H1 (cell line): ENCODE results near the gene TRAF1. TPM values are rescaled to one million over a fixed set of nuclear protein-coding genes. Genes with fewer than 3 reads are reported as not detected.
A peak's percentile ranks its signal among the peaks of the same experiment; 100 is the strongest.

Experiments
- CTCF ChIA-PET: fragments of 300-600 bp; sonication (Branson Sonifier 250); formaldehyde crosslinking; loops from one replicate; lab custom pipeline; 2021; ENCODE audit not compliant: partially characterized antibody; lab: Charles Lee
- POLR2A ChIA-PET: fragments of 300-600 bp; sonication (Branson Sonifier 250); formaldehyde crosslinking; loops from one replicate; lab custom pipeline; 2021; ENCODE audit warnings: inconsistent platforms; ENCODE audit not compliant: partially characterized antibody; lab: Charles Lee
- DNase-seq, 2 experiments: peaks; one replicate each; pipeline versions ENCODE4 v3.0.0 to v3.0.0-alpha.2; 2010 to 2022; ENCODE audit warnings: low spot score in 2 of 2, low read depth in 1 of 2, mixed read lengths in 1 of 2
- FAIRE-seq: peaks from 2 replicates; lab custom pipeline; 2011; peaks lifted over from hg19 to GRCh38; lab: Jason Lieb, UNC
- H2AFZ ChIP-seq: 2 replicates; pipeline ENCODE4 v1.8.1; 2012; ENCODE audit warnings: low read length, inconsistent platforms
- H2AK5ac ChIP-seq: 2 replicates; pipeline ENCODE4 v1.6.1; 2013; ENCODE audit warnings: low read depth, low read length
- H2BK120ac ChIP-seq: replicated peaks from 2 replicates; pipeline ENCODE3; 2013; ENCODE audit warnings: low read depth, low read length, inconsistent platforms
- H2BK12ac ChIP-seq: 2 replicates; pipeline ENCODE4 v1.6.1; 2013; ENCODE audit warnings: low read depth, low read length
- H2BK15ac ChIP-seq: 2 replicates; pipeline ENCODE4 v1.6.1; 2013; ENCODE audit warnings: low read length
- H2BK20ac ChIP-seq: 2 replicates; pipeline ENCODE4 v1.6.1; 2013; ENCODE audit warnings: low read length
- H2BK5ac ChIP-seq: 2 replicates; pipeline ENCODE4 v1.6.1; 2013; ENCODE audit warnings: low read depth, low read length
- H3K14ac ChIP-seq: 2 replicates; pipeline ENCODE4 v1.6.1; 2013; ENCODE audit warnings: inconsistent platforms; ENCODE audit not compliant: insufficient read length
- H3K18ac ChIP-seq: 2 replicates; pipeline ENCODE4 v1.6.1; 2013; ENCODE audit warnings: low read length; ENCODE audit errors: extremely low read depth
- H3K23ac ChIP-seq: 2 replicates; pipeline ENCODE4 v1.6.1; 2013; ENCODE audit warnings: inconsistent platforms; ENCODE audit not compliant: insufficient read length
- H3K23me2 ChIP-seq: 2 replicates; pipeline ENCODE4 v1.6.1; 2013; ENCODE audit warnings: low read depth, low read length
- H3K27ac ChIP-seq: 2 replicates; pipeline ENCODE4 v1.6.1; 2011; ENCODE audit warnings: low read depth, low read length, inconsistent platforms
- H3K27me3 ChIP-seq, 4 experiments: replicated peaks in 1 of 4; 1 replicate in 1 of 4; 2 replicates in 3 of 4; pipeline versions ENCODE4 v1.6.1 to v1.8.1; 2011 to 2013; ENCODE audit warnings: low read length in 3 of 4, mild to moderate bottlenecking in 3 of 4, inconsistent platforms in 2 of 4, mixed read lengths in 2 of 4, moderate library complexity in 1 of 4; ENCODE audit not compliant: control insufficient read depth in 3 of 4, insufficient read depth in 3 of 4; ENCODE audit errors: extremely low read depth in 1 of 4
- H3K36me3 ChIP-seq, 4 experiments: 2 replicates each; pipeline versions ENCODE4 v1.6.1 to v1.8.1; 2011 to 2013; ENCODE audit warnings: mild to moderate bottlenecking in 4 of 4, low read length in 3 of 4, moderate library complexity in 2 of 4, control low read depth in 1 of 4, inconsistent platforms in 1 of 4; ENCODE audit not compliant: insufficient read depth in 4 of 4, control insufficient read depth in 2 of 4
- H3K4ac ChIP-seq: replicated peaks from 2 replicates; pipeline ENCODE3; 2013; ENCODE audit warnings: low read length, low read depth, mixed read lengths, inconsistent platforms; ENCODE audit not compliant: insufficient read length
- H3K4me1 ChIP-seq, 4 experiments: replicated peaks in 1 of 4; 1 replicate in 1 of 4; 2 replicates in 3 of 4; pipeline versions ENCODE4 v1.6.1 to v1.8.1; 2011 to 2013; ENCODE audit warnings: low read length in 3 of 4, inconsistent platforms in 2 of 4, mixed read lengths in 1 of 4; ENCODE audit not compliant: insufficient read depth in 4 of 4, control insufficient read depth in 3 of 4
- H3K4me2 ChIP-seq, 2 experiments: 2 replicates each; pipeline versions ENCODE4 v1.6.1 to v1.8.1; 2011 to 2013; ENCODE audit warnings: low read depth in 2 of 2, low read length in 2 of 2, control low read depth in 1 of 2, inconsistent platforms in 1 of 2, mild to moderate bottlenecking in 1 of 2; ENCODE audit not compliant: insufficient read depth in 1 of 2
- H3K4me3 ChIP-seq, 4 experiments: fragments of 200-600, 300-600 bp in 1 of 4; sonication (generic), shearing (Covaris generic), sonication (Bioruptor Twin) in 1 of 4; 2 replicates each; pipeline versions ENCODE4 v1.5.1 to v1.8.1; 2011 to 2016; ENCODE audit warnings: low read length in 4 of 4, low read depth in 3 of 4, control low read depth in 2 of 4, inconsistent platforms in 2 of 4, mild to moderate bottlenecking in 2 of 4, mixed read lengths in 1 of 4, moderate library complexity in 1 of 4; ENCODE audit not compliant: insufficient read depth in 2 of 4; ENCODE audit errors: extremely low read depth in 1 of 4
- H3K56ac ChIP-seq: replicated peaks from 2 replicates; pipeline ENCODE3; 2013; ENCODE audit warnings: low read depth, mild to moderate bottlenecking, mixed read lengths, low read length, inconsistent platforms; ENCODE audit not compliant: insufficient read length
- H3K79me1 ChIP-seq: 2 replicates; pipeline ENCODE4 v1.6.1; 2013; ENCODE audit warnings: low read depth, low read length, control low read depth
- H3K79me2 ChIP-seq, 2 experiments: 2 replicates each; pipeline versions ENCODE4 v1.6.1 to v1.8.1; 2012 to 2013; ENCODE audit warnings: low read length in 2 of 2, mild to moderate bottlenecking in 2 of 2, inconsistent platforms in 1 of 2; ENCODE audit not compliant: insufficient read depth in 2 of 2, control insufficient read depth in 1 of 2
- H3K9ac ChIP-seq, 4 experiments: replicated peaks in 1 of 4; 1 replicate in 1 of 4; 2 replicates in 3 of 4; pipeline versions ENCODE4 v1.6.1 to v1.8.1; 2011 to 2013; ENCODE audit warnings: low read depth in 3 of 4, low read length in 3 of 4, control low read depth in 2 of 4, mild to moderate bottlenecking in 2 of 4, moderate library complexity in 2 of 4, inconsistent platforms in 1 of 4; ENCODE audit errors: extremely low read depth in 1 of 4
- H3K9me3 ChIP-seq, 2 experiments: 2 replicates each; pipeline versions ENCODE4 v1.6.1 to v1.8.1; 2012 to 2013; ENCODE audit warnings: mild to moderate bottlenecking in 2 of 2, moderate library complexity in 2 of 2, control low read depth in 1 of 2, inconsistent platforms in 1 of 2, low read depth in 1 of 2, low read length in 1 of 2, mixed read lengths in 1 of 2; ENCODE audit not compliant: insufficient read depth in 2 of 2
- H4K20me1 ChIP-seq, 2 experiments: replicated peaks in 1 of 2; 2 replicates each; pipeline versions ENCODE3 to v1.8.1; 2011 to 2013; ENCODE audit warnings: inconsistent platforms in 2 of 2, low read length in 2 of 2, mild to moderate bottlenecking in 1 of 2; ENCODE audit not compliant: insufficient read depth in 2 of 2, control insufficient read depth in 1 of 2
- H4K5ac ChIP-seq: 2 replicates; pipeline ENCODE4 v1.6.1; 2013; ENCODE audit warnings: low read length, low read depth, mixed read lengths, inconsistent platforms; ENCODE audit not compliant: insufficient read length
- H4K8ac ChIP-seq: 2 replicates; pipeline ENCODE4 v1.8.0; 2013; ENCODE audit warnings: mild to moderate bottlenecking, moderate library complexity, low read length, inconsistent platforms; ENCODE audit not compliant: insufficient read depth; ENCODE audit errors: extremely low read depth
- H4K91ac ChIP-seq: replicated peaks from 2 replicates; pipeline ENCODE3; 2013; ENCODE audit warnings: low read length, mixed read lengths, inconsistent platforms; ENCODE audit not compliant: insufficient read length
- CHD1 ChIP-seq: IDR thresholded peaks from 2 replicates; pipeline ENCODE4 v1.6.1; 2012; ENCODE audit warnings: low read depth, low read length, improper control_type of control experiment
- CREB1 ChIP-seq: IDR thresholded peaks from 2 replicates; pipeline ENCODE4 v1.6.1; 2012; ENCODE audit warnings: inconsistent platforms
- JUN ChIP-seq: IDR thresholded peaks from 2 replicates; pipeline ENCODE4 v1.6.1; 2011; ENCODE audit warnings: low read depth, mild to moderate bottlenecking, improper control_type of control experiment, low read length
- JUND ChIP-seq: IDR thresholded peaks from 2 replicates; pipeline ENCODE4 v1.6.1; 2011; ENCODE audit warnings: mild to moderate bottlenecking, improper control_type of control experiment, low read length
- WGBS, 2 experiments: shearing (Covaris generic) in 1 of 2; methylation state at CpG; one replicate each; pipeline versions ENCODE4 v1.1.6 to v1.1.7; 2013 to 2015; ENCODE audit warnings: low lambda C conversion rate in 2 of 2, mixed read lengths in 2 of 2, inconsistent platforms in 1 of 2, low coverage in 1 of 2, missing lambda C conversion rate in 1 of 2; ENCODE audit not compliant: insufficient replicate concordance in 2 of 2, insufficient coverage in 1 of 2, insufficient read length in 1 of 2; ENCODE audit errors: extremely low coverage in 1 of 2, missing lambda C conversion rate in 1 of 2; 5-methylcytosine and 5-hydroxymethylcytosine counted together
- polyA plus RNA-seq, 7 experiments: library from polyadenylated mRNA; depleted of rRNA in 3 of 7; stranded (reverse) in 5 of 7; unstranded in 2 of 7; fragments of >200 nt in 5 of 7; fragments of 200-250 nt in 2 of 7; gene quantifications; 1 replicate in 5 of 7; 2 replicates in 1 of 7; 4 replicates in 1 of 7; pipeline versions ENCODE4 v1.2.1 to v1.2.3, GENCODE V29; 2011 to 2013; ENCODE audit warnings: missing spikeins in 2 of 7, mixed read lengths in 2 of 7
- total RNA-seq: library from RNA; stranded (reverse); fragmentation: NEBNext Ultra II Directional; extraction: Animal tissue kit (Norgen Biotek cat#: 25700); gene quantifications from 2 replicates; pipeline ENCODE4 v1.2.1, GENCODE V29; 2021
- TF ChIP-seq, protein P1 (sequence below): IDR thresholded peaks from 2 replicates; pipeline ENCODE4 v1.6.1; 2012; ENCODE audit warnings: inconsistent platforms

The TRAF1 gene
- total and polyA plus RNA-seq, 2 of the 8 experiments (the other 6 are each of a cell fraction or from before 2014, with no cell fraction given): 1.6 to 3.2 TPM

DNA sequence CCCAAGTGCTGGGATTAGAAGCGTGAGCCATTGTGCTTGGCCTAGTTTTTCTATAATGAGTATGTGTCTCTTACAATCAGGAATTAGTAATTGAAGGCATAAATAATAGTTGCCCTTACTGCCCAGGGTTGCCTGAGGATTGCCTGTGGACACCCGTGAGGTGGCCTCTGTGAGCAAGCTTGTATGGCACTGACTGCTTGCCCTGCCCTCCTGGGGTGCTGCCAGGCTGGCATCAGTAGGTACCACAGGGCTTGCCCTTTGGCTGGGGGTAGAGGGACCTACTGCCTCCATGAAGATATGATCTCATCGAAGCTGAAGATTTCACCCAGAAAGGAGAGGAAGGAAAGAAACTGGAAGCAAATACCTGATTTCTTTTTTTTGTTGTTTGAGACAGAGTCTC is 25.8 kb downstream of the TRAF1 start:
- no peaks in the 10 kb centered on the region; a peak in 2 of 7 replicates for H3K4me1 ChIP-seq
- no peak overlapping the region for H3K27ac ChIP-seq
- CTCF ChIA-PET: interaction anchor here (0.8 to 10.7 kb wide), 4 partner anchors 10 to 159 kb away, joined by 3 to 71 read pairs (median 3); no protein-coding TSS in a partner anchor

More for the DNA sequence above, 25.8 kb downstream of the TRAF1 start:
- no peak overlapping the region for H2BK5ac ChIP-seq
- 0 out of 2 replicates have a peak overlapping the region, but pooled peaks have one; percentile 7 for H2BK20ac ChIP-seq
- no peak overlapping the region for H3K4me3 ChIP-seq
- H2AK5ac ChIP-seq: no peak overlapping the region
- no peak overlapping the region for H2BK15ac ChIP-seq
- no peak overlapping the region for H3K14ac ChIP-seq
- no peak overlapping the region for H4K8ac ChIP-seq
- TF ChIP-seq JUN: no peak
- TF ChIP-seq, protein P1, sequence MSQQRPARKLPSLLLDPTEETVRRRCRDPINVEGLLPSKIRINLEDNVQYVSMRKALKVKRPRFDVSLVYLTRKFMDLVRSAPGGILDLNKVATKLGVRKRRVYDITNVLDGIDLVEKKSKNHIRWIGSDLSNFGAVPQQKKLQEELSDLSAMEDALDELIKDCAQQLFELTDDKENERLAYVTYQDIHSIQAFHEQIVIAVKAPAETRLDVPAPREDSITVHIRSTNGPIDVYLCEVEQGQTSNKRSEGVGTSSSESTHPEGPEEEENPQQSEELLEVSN: no peak
- no peak for TF ChIP-seq JUND
- no peak for TF ChIP-seq CREB1
- TF ChIP-seq CHD1: no peak
- no peaks in the 10 kb centered on the region; the same call in 1 of the 2 replicates for H3K23me2 ChIP-seq
- POLR2A ChIA-PET: interaction anchor here (2.8 kb wide), 1 partner anchor 9 kb away, joined by 7 read pairs; no protein-coding TSS in a partner anchor
- no peaks in the 10 kb centered on the region for H4K20me1 ChIP-seq
- H3K56ac ChIP-seq: no peak overlapping the region
- no peak overlapping the region for H3K4me2 ChIP-seq
- H3K79me1 ChIP-seq: no peaks in the 10 kb centered on the region
- H4K5ac ChIP-seq: no peak overlapping the region
- FAIRE-seq (no peak), DNase-seq (no peak)
- H2BK12ac ChIP-seq: no peak overlapping the region
- no peaks in the 10 kb centered on the region for H3K9me3 ChIP-seq
- no peak overlapping the region for H3K9ac ChIP-seq
- H3K18ac ChIP-seq: no peak overlapping the region
- H4K91ac ChIP-seq: no peak overlapping the region
- no peak overlapping the region for H2BK120ac ChIP-seq
- no peak overlapping the region for H3K4ac ChIP-seq
- H3K36me3 ChIP-seq: no peaks in the 10 kb centered on the region
- H3K27me3 ChIP-seq: no peaks in the 10 kb centered on the region
- no peaks in the 10 kb centered on the region for H3K79me2 ChIP-seq
- 82% methylated on average over 3 of the region's 3 CpGs; no CpG with 5 or more reads in 1 of the 2 experiments for WGBS, 2 experiments
- no peak overlapping the region for H3K23ac ChIP-seq
- no peak overlapping the region for H2AFZ ChIP-seq
